Brain pericyte (primary cell): ENCODE data around the gene ISM2.

ENCODE experiments used
- DNase-seq: peaks from one replicate; pipeline ENCODE4 v3.0.0-alpha.2; 2012; ENCODE audit warnings: low read depth, low spot score

ISM2 gene

GRCh38 chr14:77508249-77508648 is 9.6 kb upstream of the ISM2 start:
- DNase-seq, result no peak

DNA sequence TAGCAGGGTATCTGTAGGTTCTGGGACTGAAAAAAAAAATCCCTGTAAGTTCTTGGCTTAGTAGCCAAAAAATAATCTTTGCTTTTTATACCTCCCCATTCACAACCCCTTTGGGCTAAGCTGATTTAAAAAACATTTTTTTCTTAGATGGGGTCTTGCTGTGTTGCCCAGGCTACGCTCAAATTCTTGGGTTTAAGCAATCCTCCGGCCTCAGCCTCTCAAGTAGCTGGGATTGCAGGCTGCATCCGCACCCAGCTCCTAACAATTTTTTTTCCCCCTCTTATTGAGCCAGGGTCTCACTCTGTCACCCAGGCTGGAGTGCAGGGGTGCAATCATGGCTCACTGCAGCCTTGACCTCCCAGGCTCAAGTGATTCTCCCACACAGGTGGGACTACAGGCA is 9.1 kb upstream of the ISM2 start:
- DNase-seq, result no peak

- no peak for DNase-seq
Measured at GRCh38 chr14:77505031-77505430, 6.4 kb upstream of the ISM2 start.

GRCh38 chr14:77503138-77503537 is 4.5 kb upstream of the ISM2 start:
- DNase-seq, result no peak

- DNase-seq, result no peak
Measured at GRCh38 chr14:77502109-77502782, 3.6 kb upstream of the ISM2 start.

- DNase-seq, result no peak
Measured at GRCh38 chr14:77498984-77499527, 440 bp upstream of the ISM2 start.

GRCh38 chr14:77495334-77495733 is 3.3 kb downstream of the ISM2 start:
- no peak for DNase-seq

- DNase-seq, result no peak
Measured at GRCh38 chr14:77491056-77491455, 7.6 kb downstream of the ISM2 start.

DNA sequence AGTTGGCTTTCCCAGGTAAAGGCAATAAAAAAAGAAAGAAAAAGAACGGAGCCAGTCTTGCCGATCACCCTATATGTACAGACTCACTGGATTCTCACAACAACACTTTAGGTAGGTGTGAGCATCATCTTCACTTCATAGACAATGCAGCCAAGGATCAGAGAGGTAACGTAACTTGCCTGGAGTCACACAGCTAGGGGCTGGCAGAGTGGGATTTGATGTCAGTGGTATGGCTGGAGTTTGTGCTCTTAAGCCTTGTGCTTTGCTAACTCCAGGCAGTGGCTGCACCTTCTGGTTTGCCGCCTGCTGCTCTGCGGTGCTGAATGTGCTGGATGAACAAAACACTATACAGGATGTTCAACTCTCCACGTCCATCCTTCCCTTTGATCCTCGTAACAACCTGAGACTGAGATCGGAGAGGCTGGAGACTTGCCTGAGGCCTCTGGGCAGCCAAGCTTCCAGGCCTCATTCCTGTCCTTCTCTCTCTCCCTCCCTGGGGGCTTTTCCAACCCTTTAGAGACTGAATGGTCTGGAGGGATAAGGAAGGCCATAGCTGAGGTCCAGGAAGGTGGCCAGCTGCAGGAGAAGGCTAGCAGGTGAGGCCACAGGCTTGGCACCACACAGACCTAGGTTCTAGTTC is 8.1 kb downstream of the ISM2 start:
- no peak for DNase-seq

DNA sequence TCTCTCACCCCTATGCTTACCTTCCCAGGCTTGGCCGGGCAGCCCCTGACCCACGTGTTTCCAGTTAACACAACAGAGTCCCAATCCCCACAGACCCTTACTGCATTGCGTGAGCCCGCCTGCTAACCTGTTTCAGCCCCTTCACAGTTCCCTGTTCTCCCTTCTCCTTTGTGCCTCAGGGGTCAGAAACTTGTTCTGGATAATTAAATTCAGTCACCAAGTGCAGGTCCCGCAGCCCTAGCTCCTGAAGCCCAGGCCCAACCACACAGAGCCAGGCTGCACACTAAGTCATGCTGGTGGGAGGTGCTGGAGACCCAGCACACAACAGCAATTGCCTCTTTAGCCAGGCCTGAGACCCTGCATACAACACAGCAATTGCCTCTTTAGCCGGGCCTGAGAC is 9.6 kb downstream of the ISM2 start:
- no peak for DNase-seq

DNA sequence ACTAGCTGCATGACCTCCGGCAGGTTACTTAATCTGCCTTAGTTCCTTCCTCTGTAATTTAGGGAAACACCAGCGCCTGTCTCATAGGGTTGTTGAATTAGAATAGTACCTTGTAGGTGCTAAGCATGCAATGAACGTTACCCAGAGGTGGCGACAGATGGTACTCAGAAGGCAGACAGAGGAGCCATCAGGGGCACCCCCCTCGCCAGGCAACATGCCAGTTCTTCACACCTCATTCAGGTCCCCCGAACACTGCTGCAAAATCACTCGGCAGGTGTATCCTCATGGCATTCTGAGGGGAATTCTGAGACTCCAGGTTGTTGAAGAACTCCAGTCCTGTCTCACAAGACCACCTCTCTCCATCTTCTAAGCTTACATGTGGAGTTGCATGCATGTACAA is 10.1 kb downstream of the ISM2 start:
- no peak for DNase-seq

- DNase-seq, result no peak
Measured at GRCh38 chr14:77485901-77486678, 12.5 kb downstream of the ISM2 start.

- no peak for DNase-seq
Measured at GRCh38 chr14:77485256-77485655, 13.4 kb downstream of the ISM2 start.

- no peak for DNase-seq
Measured at GRCh38 chr14:77482422-77482821, 16.2 kb downstream of the ISM2 start.

DNA sequence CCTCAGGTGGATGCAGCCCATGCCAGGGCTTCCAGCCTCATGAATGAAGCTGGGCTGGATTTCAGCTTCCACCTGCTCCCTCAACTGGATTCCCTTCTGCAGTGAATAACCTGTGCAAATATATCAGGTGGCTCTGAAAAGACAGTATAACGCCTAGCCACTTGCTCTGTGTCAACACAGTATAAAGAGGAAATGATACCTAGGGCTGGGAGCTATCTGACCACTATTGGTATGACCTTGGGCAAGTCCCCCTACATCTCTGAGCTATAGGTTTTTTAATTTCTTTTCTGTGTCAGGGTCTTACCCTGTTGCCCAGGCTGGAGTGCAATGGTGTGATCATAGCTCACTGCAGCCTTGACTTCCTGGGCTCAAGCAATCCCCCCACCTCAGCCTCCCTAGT is 19.8 kb downstream of the ISM2 start:
- DNase-seq, result no peak

GRCh38 chr14:77478029-77478428 is 20.6 kb downstream of the ISM2 start:
- DNase-seq, result no peak

- no peak for DNase-seq
Measured at GRCh38 chr14:77475432-77476115, 23.0 kb downstream of the ISM2 start.

DNA sequence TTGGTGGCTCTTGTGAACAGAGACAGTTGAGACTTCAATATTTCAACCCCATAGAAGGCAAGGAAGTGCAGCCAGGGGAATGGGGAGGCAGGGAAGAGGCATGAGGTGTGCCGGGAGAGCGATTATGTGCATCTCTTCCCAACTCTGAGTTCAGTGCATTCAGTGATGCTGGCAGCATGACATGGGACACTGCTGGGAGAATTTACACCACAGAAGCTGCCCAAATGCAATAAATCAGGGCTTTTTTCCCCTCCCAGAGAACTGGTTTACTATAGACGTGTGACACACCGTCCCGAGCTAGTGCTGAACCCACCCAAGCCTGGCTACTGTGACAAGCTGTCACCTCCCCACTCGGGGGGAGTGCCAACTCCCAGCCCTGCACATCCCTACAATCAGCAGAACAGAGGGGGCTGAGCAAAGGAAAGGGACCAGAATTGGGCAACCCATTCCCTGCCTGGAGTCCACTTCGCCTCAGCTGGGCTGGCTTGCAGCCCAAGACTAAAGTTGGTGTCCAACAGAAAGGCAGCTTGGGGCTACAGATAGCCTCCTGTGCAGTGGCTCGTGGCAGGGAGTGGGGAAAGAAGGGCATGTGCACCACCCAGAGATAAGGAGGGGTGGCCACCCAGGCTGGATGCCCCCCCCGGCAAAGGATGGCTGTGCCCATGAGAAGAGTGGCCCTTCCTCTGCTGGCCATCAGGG is 24.0 kb downstream of the ISM2 start:
- DNase-seq, result no peak

- no peak for DNase-seq
Measured at GRCh38 chr14:77473921-77474320, 24.7 kb downstream of the ISM2 start.

GRCh38 chr14:77470224-77470870 is 28.3 kb downstream of the ISM2 start:
- DNase-seq, result no peak

GRCh38 chr14:77469539-77469938 is 29.1 kb downstream of the ISM2 start:
- DNase-seq, result no peak
